GM12878 (cell line): ENCODE results near the gene NID1. TPM values are rescaled to one million over a fixed set of nuclear protein-coding genes. Genes with fewer than 3 reads are reported as not detected.

ENCODE experiments used
- ATAC-seq: fragments of 200-7000 bp; cut with Tn5 transposase; 3 replicates; pipeline ENCODE4 v1.9.1; 2020; ENCODE audit warnings: mild to moderate bottlenecking, moderate library complexity
- BruUV-seq: library from RNA; stranded (reverse); fragments of 400-500 nt; replicated peaks from 2 replicates; lab custom pipeline; 2021; lab: Mats Ljungman, UMichigan
- CTCF ChIA-PET: fragments of 300-600 bp; sonication (Branson Sonifier 250); formaldehyde crosslinking; extraction: SDS; loops from one replicate; lab custom pipeline; 2021; ENCODE audit warnings: inconsistent platforms; lab: Yijun Ruan, JAX
- POLR2A ChIA-PET: fragments of 350-600 bp; formaldehyde crosslinking; extraction: SDS; loops from one replicate; lab custom pipeline; 2021; ENCODE audit warnings: inconsistent platforms; lab: Charles Lee
- RAD21 ChIA-PET: fragments of 300-600 bp; sonication (Branson Sonifier 250); formaldehyde crosslinking; loops from one replicate; lab custom pipeline; 2023; ENCODE audit warnings: antibody characterized with exemption; ENCODE audit not compliant: unreplicated experiment; lab: Charles Lee
- SMC1A ChIA-PET: fragments of 300-600 bp; sonication (Branson Sonifier 250); formaldehyde crosslinking; loops from one replicate; lab custom pipeline; 2023; ENCODE audit not compliant: unreplicated experiment, uncharacterized antibody; lab: Charles Lee
- DNase-seq: peaks from one replicate; pipeline ENCODE4 v3.0.0-alpha.2; 2011; ENCODE audit warnings: low read depth, low spot score
- FAIRE-seq: peaks from 3 replicates; lab custom pipeline; 2011; peaks lifted over from hg19 to GRCh38; lab: Jason Lieb, UNC
- H2AFZ ChIP-seq: 2 replicates; pipeline ENCODE4 v1.6.0; 2011; ENCODE audit warnings: low read depth, low read length, control low read depth; ENCODE audit not compliant: control insufficient read depth
- H3K27ac ChIP-seq: 2 replicates; pipeline ENCODE4 v1.5.1; 2011; ENCODE audit warnings: control low read depth; ENCODE audit not compliant: control insufficient read depth, insufficient read depth
- H3K27me3 ChIP-seq, 2 experiments: replicated peaks in 1 of 2; 2 replicates each; pipeline versions ENCODE4 v1.6.0 to v1.6.1; 2011; ENCODE audit warnings: low read length in 1 of 2; ENCODE audit not compliant: control insufficient read depth in 2 of 2, insufficient read depth in 2 of 2
- H3K36me3 ChIP-seq, 2 experiments: 2 replicates each; pipeline ENCODE4 v1.5.1; 2011; ENCODE audit warnings: low read length in 1 of 2; ENCODE audit not compliant: control insufficient read depth in 2 of 2, insufficient read depth in 2 of 2
- H3K4me1 ChIP-seq: 2 replicates; pipeline ENCODE4 v1.6.1; 2011; ENCODE audit warnings: mild to moderate bottlenecking, low read length, moderate library complexity, mixed read lengths; ENCODE audit not compliant: control insufficient read depth, insufficient read depth
- H3K4me2 ChIP-seq: 2 replicates; pipeline ENCODE4 v1.6.0; 2011; ENCODE audit warnings: control low read depth; ENCODE audit not compliant: control insufficient read depth, insufficient read depth
- H3K4me3 ChIP-seq: fragments of 200-600 bp; sonication (generic); 2 replicates; pipeline ENCODE4 v1.5.1; 2016
- H3K79me2 ChIP-seq: 2 replicates; pipeline ENCODE4 v1.6.0; 2011; ENCODE audit warnings: low read length; ENCODE audit not compliant: control insufficient read depth, insufficient read depth
- H3K9ac ChIP-seq: 2 replicates; pipeline ENCODE4 v1.8.0; 2011; ENCODE audit warnings: low read length, control low read depth, mixed read lengths; ENCODE audit not compliant: control insufficient read depth, insufficient read depth
- H3K9me3 ChIP-seq: replicated peaks from 3 replicates; pipeline ENCODE4 v1.5.1; 2011; ENCODE audit warnings: mild to moderate bottlenecking, low read length; ENCODE audit not compliant: control insufficient read depth, insufficient read depth
- H4K20me1 ChIP-seq: 2 replicates; pipeline ENCODE4 v1.6.0; 2011; ENCODE audit not compliant: control insufficient read depth, insufficient read depth
- ATF2 ChIP-seq: IDR thresholded peaks from 2 replicates; pipeline ENCODE4 v1.6.1; 2012; ENCODE audit warnings: low read length, inconsistent platforms
- CBFB ChIP-seq: IDR thresholded peaks from 2 replicates; pipeline ENCODE4 v1.6.1; 2016; ENCODE audit warnings: antibody characterized with exemption, low read depth
- CBX3 ChIP-seq: fragments of 200-600 bp; sonication (generic); IDR thresholded peaks from 2 replicates; pipeline ENCODE4 v1.6.1; 2016; ENCODE audit warnings: low read depth, borderline replicate concordance
- MTA2 ChIP-seq: fragments of 450-650 bp; IDR thresholded peaks from 2 replicates; pipeline ENCODE4 v1.6.1; 2016; ENCODE audit warnings: low read depth, mild to moderate bottlenecking, moderate library complexity
- PAX5 ChIP-seq: IDR thresholded peaks from 2 replicates; pipeline ENCODE4 v1.6.1; 2011; ENCODE audit warnings: low read depth, low read length, borderline replicate concordance
- POU2F2 ChIP-seq: IDR thresholded peaks from 3 replicates; pipeline ENCODE4 v1.6.1; 2011; ENCODE audit warnings: low read depth, mild to moderate bottlenecking, low read length, borderline replicate concordance
- RBBP5 ChIP-seq: fragments of 200-600 bp; sonication (generic); conservative IDR thresholded peaks from 2 replicates; pipeline ENCODE4 v1.6.1; 2016
- RUNX3 ChIP-seq: IDR thresholded peaks from 2 replicates; pipeline ENCODE4 v1.6.1; 2012; ENCODE audit warnings: low read length, inconsistent platforms
- SKIL ChIP-seq: fragments of 450-650 bp; IDR thresholded peaks from 2 replicates; pipeline ENCODE4 v1.6.1; 2017; ENCODE audit warnings: mild to moderate bottlenecking, low read depth, inconsistent platforms; ENCODE audit not compliant: poor library complexity, severe bottlenecking
- SMAD1 ChIP-seq: fragments of 450-650 bp; IDR thresholded peaks from 2 replicates; pipeline ENCODE4 v1.6.1; 2018; ENCODE audit warnings: mild to moderate bottlenecking, low read depth; ENCODE audit not compliant: partially characterized antibody
- TBL1XR1 ChIP-seq: IDR thresholded peaks from 2 replicates; pipeline ENCODE4 v1.6.1; 2012; ENCODE audit warnings: low read depth, low read length, improper control_type of control experiment
- TCF12 ChIP-seq: IDR thresholded peaks from 2 replicates; pipeline ENCODE4 v1.6.1; 2011; ENCODE audit warnings: low read depth, mild to moderate bottlenecking, low read length
- ZBTB11 ChIP-seq: fragments of 450-650 bp; formaldehyde crosslinking; IDR thresholded peaks from 2 replicates; pipeline ENCODE4 v1.5.0; 2022; ENCODE audit warnings: mild to moderate bottlenecking, missing genetic modification characterization
- ZNF384 ChIP-seq: IDR thresholded peaks from 2 replicates; pipeline ENCODE4 v1.6.1; 2012; ENCODE audit warnings: low read depth, mild to moderate bottlenecking, low read length, improper control_type of control experiment, borderline replicate concordance
- ZNF687 ChIP-seq: fragments of 450-650 bp; IDR thresholded peaks from 2 replicates; pipeline ENCODE4 v1.6.1; 2017; ENCODE audit warnings: mild to moderate bottlenecking, moderate library complexity
- WGBS: methylation state at CpG from one replicate; pipeline ENCODE4 v1.1.6; 2016; ENCODE audit warnings: low lambda C conversion rate; ENCODE audit not compliant: insufficient replicate concordance, insufficient coverage; ENCODE audit errors: missing lambda C conversion rate; 5-methylcytosine and 5-hydroxymethylcytosine counted together
- in situ Hi-C: fragments of 300-500 bp; cut with MboI; formaldehyde crosslinking; loops from 9 replicates; pipeline ENCODE4 v1.14.3; 2018; ENCODE audit warnings: mixed read lengths
- intact Hi-C: fragments of 100-400 bp; cut with micrococcal nuclease; formaldehyde crosslinking; loops from one replicate; pipeline ENCODE4 v1.14.2; 2022; ENCODE audit not compliant: unreplicated experiment
- polyA plus RNA-seq, 11 experiments: library from polyadenylated mRNA; depleted of rRNA in 4 of 11; unstranded in 6 of 11; stranded (reverse) in 5 of 11; fragments of >200 nt; fragmentation: Nextera tagmentation in 4 of 11; fragmentation: Illumina TruSeq in 1 of 11; extraction: Ambion mirVana in 4 of 11; extraction: Trizol in 1 of 11; gene quantifications; 1 replicate in 1 of 11; 2 replicates in 10 of 11; pipeline versions ENCODE4 v1.2.1 to v1.2.3, GENCODE V29; 2011 to 2016; ENCODE audit warnings: inconsistent platforms in 2 of 11, missing spikeins in 2 of 11, low read depth in 1 of 11
- total RNA-seq, 4 experiments: library from RNA; depleted of rRNA in 3 of 4; stranded (reverse); fragments of >200 nt in 3 of 4; fragmentation: Illumina TruSeq in 1 of 4; extraction: Trizol in 1 of 4; gene quantifications; 2 replicates each; pipeline versions ENCODE4 v1.2.1 to v1.2.3, GENCODE V29; 2013 to 2021

NID1 gene
- total and polyA plus RNA-seq, 10 of the 15 experiments (the other 5 are each of a cell fraction or from before 2014, with no cell fraction given): 4.2 to 25.7 (median 11.3) TPM

- ChIA-PET CTCF (no interaction called here), SMC1A (no interaction called here)
- no peak overlapping the region for H2AFZ ChIP-seq
- H3K4me2 ChIP-seq: no peak overlapping the region
- no peaks in the 10 kb centered on the region for H3K27me3 ChIP-seq
- no peaks in the 10 kb centered on the region; the same call in 2 of the 3 replicates for H3K9me3 ChIP-seq
- H3K4me3 ChIP-seq: no peak overlapping the region
- FAIRE-seq: no peak
- no peak for DNase-seq
- H3K79me2 ChIP-seq: no peaks in the 10 kb centered on the region; the same call in 1 of the 2 replicates
- no TSS peak for BruUV-seq
- no peak for TF ChIP-seq ZNF384
- TF ChIP-seq ATF2: no peak
- no peak for TF ChIP-seq PAX5
- no peak for TF ChIP-seq ZNF687
- no peak for TF ChIP-seq RBBP5
- TF ChIP-seq RUNX3: no peak
- no peak for TF ChIP-seq POU2F2
- TF ChIP-seq TCF12: no peak
- no peak for TF ChIP-seq MTA2
- TF ChIP-seq CBFB: no peak
- no peak for TF ChIP-seq SMAD1
- TF ChIP-seq SKIL: no peak
- no peak for TF ChIP-seq ZBTB11
- no peak for TF ChIP-seq TBL1XR1
- no peak for TF ChIP-seq CBX3
- TF ChIP-seq, all 136 proteins: peak for 0
- Histone ChIP-seq H3K27ac (no peak overlapping the region), H4K20me1 (no peaks in the 10 kb centered on the region), H3K4me1 (peaks cover 12% of the 10 kb centered on the region), H3K9ac (no peak overlapping the region), H3K36me3 (no peaks in the 10 kb centered on the region)
- intact Hi-C loops (loop anchor here (5.0 kb wide), 1 partner anchor 202 kb away; the partner anchor contains the start of gene LYST), in situ Hi-C loops (no loop called here)
- POLR2A ChIA-PET: no interaction called here
- WGBS: 72% methylated on average over 5 of the region's 5 CpGs
- RAD21 ChIA-PET: no interaction called here
- ATAC-seq: no peak
Observed at GRCh38 chr1:236069796-236070195, 4.9 kb upstream of the NID1 start.
